ENCODE measurements around the gene NR5A2.

DNA sequence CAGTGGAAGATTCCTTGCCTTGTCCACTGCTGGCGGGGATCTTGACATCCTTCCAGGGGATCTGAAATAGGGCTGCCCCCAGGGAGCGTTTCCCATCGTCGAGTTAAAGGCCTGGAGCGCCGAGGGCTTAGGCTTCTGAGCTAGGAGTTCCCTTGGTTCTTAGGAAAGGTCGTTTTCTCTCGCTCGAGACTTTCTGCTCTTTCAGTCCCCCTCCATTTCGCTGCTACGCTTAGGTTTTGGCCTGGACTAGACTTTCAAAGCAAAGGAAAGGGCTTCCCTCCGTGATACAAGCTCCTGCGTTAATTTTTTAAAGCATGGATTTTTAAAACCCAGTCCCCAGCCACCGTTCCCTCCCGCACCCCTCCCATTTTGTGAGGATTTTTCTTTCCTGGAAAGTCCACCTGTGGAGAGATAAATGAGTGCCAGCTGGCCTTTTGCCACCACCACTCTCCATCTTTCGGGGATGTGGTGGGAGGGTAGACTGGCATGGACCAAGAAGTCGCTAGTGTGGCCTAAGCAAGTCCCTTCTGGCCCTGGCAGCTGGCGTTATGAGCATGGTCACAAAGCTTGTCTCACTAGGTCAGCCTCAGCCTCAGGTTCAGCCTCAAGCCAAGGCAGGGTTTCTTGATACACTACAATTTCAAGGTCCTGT, 9.2 kb downstream of the NR5A2 start:
- TF ChIP-seq ZNF274 (IDR thresholded peaks at IDR 0.05; ENCODE audit: low read depth, low read length) = no peak
- no peak for TF ChIP-seq YY1 (IDR thresholded peaks at IDR 0.05; ENCODE audit: insufficient read depth, insufficient read length)
